HG02571 (cell line): Measurements from ENCODE around the gene HRNR.

Experiments used
- ATAC-seq: cut with Tn5 transposase; IDR thresholded peaks from one replicate; pipeline ENCODE4 v1.9.1; 2021; ENCODE audit warnings: mild to moderate bottlenecking, moderate library complexity; ENCODE audit not compliant: unreplicated experiment

HRNR gene

GRCh38 chr1:152189657-152190442 is 34.1 kb downstream of the HRNR start:
- ATAC-seq = no peak

DNA sequence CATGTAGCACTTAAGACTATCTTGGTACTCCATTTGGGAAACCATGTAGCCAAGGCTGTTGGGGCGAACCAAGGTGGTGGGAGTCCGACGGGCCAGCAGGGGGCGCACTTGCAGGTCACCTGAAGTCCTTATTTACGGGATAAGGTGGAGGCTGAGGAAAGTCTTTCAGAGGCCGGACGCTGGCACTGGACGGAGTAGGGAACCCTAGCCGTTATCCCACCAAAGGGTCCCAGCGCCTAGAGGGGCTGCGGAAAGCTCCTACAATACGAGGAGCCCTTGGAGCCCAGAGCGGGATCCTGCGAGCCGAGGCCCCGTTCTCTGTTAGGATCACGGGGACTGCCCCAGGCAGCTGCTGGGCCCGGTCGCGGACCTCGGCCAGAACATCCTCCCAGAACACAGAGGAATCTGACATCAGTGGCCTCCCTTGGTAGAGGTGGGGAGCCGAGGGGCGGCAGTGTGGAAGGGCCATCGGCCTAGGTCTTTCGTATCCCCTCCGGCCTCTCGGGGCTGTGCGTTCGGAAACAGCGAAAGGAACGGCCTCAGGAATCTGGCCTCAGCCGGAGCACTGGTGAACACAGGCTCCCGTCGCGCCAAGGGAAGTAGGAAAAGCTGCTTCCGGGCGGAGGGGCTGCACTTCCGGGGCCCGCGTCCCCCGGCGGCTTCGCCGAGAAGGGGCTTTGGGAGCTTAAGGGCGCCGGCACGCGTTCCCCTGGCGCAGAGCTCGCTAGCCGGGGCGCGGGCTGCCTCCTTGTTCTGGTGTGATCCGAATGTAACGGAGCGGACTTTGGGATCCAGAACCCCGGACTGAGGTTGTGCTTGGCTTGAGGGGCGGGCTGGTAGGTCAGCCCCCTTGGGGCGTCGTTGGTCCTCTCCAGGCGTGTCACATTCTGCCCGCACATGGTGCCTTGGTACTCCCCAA is 35.1 kb downstream of the HRNR start:
- ATAC-seq = no peak

GRCh38 chr1:152186556-152187285 is 37.3 kb downstream of the HRNR start:
- ATAC-seq = no peak

- ATAC-seq = peak; percentile 53
These were observed 38.2 kb downstream of the HRNR start for GRCh38 chr1:152185544-152186391.

GRCh38 chr1:152182944-152183361 is 41.0 kb downstream of the HRNR start:
- ATAC-seq = no peak

DNA sequence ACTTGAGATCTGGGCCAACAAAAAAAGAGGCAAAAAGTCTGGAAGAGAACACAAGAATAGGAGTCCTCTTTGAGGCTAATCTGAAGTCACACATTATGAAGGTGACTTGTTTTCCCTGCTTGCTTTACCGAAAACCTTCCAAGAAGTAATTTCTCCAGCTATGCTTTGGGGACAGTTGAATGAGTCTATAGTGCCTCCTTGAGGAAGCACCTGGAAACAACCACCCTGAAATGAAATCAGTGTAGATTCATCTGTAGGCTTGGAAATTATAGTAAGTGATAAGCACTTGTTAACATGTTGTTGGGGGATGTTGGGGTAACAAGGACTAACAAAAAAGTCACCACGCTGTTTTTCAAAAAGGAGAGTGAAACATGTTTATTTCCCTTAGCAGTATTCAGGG is 41.6 kb downstream of the HRNR start:
- no peak for ATAC-seq

DNA sequence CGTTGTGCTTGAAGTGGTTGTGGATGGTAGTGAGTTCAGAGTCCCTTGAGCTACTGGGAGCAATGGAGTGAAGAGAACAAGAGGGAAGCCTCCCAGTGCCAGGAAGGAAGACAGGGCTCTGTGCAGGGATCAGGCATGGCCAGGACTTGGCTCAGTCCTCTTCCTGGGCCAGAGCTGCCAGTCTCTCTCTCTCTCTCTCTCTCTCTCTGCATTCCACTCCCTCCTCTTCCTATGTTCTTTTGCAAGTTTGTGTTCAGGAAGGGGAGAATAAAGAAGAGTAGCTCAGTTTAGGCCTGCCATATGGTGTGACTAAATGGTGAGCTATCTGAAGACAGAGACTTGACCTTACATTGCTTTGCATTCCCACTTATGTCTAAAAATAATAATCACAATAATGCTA is 44.4 kb downstream of the HRNR start:
- ATAC-seq = no peak

DNA sequence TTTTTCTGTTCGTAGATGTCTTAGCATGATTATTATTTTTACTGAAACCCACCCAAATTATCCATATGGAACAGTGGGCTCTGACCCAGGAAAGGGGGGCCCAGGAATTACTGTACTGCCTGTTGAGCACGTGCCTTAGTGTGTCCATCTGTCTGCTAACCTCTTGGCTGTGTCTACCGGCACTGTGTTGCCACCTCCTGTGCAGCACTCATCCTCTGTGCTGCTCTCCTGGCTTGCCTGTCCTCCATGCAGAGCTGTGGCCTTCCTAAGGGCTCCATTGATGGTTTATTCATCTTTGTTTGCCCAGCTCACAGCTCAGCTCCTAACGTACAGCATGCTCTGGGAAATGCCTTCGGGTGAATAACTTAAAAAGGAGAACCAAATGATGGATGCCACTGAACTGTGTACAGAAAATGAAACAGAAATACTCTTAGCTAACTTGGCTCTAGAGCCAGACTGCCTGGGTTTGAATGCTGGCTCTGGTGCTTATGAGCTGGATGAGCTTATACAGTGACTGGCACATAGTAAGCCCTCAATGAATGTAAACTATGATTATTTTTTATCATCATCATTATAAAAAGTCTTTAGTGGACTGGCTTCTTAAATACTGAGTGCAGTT is 53.6 kb downstream of the HRNR start:
- no peak for ATAC-seq

- no peak for ATAC-seq
These were observed 54.5 kb downstream of the HRNR start for GRCh38 chr1:152169366-152170025.

- no peak for ATAC-seq
These were observed 55.5 kb downstream of the HRNR start for GRCh38 chr1:152168535-152168868.

DNA sequence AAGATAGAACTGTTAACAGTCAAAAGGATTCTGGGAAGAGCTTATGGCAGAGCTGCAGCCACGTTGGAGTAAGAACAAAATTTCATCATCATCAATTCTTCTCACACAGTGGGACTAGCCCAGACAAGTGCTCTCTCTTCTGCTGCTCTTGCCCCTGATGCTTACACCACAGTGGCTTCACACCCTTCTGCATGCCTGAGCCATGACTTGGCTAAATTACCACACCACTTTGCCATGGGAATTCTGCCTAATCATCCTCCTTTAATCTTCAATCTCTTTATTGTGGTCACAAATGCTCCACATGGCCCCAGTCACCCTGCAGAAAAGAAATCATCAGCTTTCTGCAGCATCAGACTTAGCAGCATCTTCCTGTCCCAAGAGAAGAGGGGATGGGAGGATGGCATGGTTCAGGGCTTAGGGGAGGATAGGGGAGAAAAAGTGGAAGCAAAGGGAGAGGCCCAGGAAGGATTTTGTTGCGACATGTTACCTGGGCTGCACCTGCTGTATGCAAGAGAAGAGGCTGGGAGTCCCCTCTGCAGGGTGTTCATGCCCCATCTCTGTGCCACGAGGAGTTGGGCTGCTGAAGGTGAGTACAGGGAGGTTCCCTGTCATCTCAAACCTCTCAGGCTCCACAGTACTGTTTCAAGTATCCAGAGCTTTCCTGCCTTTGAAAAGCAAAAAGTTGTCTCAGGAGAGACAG is 56.0 kb downstream of the HRNR start:
- no peak for ATAC-seq

GRCh38 chr1:152166966-152167365 is 57.0 kb downstream of the HRNR start:
- no peak for ATAC-seq

- no peak for ATAC-seq
These were observed 58.5 kb downstream of the HRNR start for GRCh38 chr1:152165286-152166077.

- ATAC-seq = no peak
These were observed 59.4 kb downstream of the HRNR start for GRCh38 chr1:152164517-152165136.

GRCh38 chr1:152162792-152163463 is 61.1 kb downstream of the HRNR start:
- ATAC-seq = no peak
